Karpas-422 (cell line): ENCODE data around the gene MED13L. TPM values are rescaled to one million over a fixed set of nuclear protein-coding genes. Genes with fewer than 3 reads are reported as not detected.

Experiments used
- DNase-seq: peaks from one replicate; pipeline ENCODE4 v3.0.0-alpha.2; 2015
- H2AFZ ChIP-seq: fragments of 200-600 bp; sonication (generic); 2 replicates; pipeline ENCODE4 v1.6.1; 2014; ENCODE audit warnings: antibody characterized with exemption, low read length, mixed read lengths
- H3K27ac ChIP-seq: fragments of 200-600 bp; sonication (generic); 2 replicates; pipeline ENCODE4 v1.5.1; 2014; ENCODE audit warnings: mild to moderate bottlenecking, low read length, moderate library complexity
- H3K27me3 ChIP-seq: fragments of 200-600 bp; sonication (generic); 2 replicates; pipeline ENCODE4 v1.6.1; 2014; ENCODE audit warnings: low read length, mixed read lengths
- H3K36me3 ChIP-seq: fragments of 200-600 bp; sonication (generic); 2 replicates; pipeline ENCODE4 v1.6.1; 2014; ENCODE audit warnings: low read length, mixed read lengths; ENCODE audit not compliant: insufficient read depth
- H3K4me1 ChIP-seq: fragments of 200-600 bp; sonication (generic); 2 replicates; pipeline ENCODE4 v1.6.1; 2014; ENCODE audit warnings: mild to moderate bottlenecking, low read length, mixed read lengths
- H3K4me2 ChIP-seq: fragments of 200-600 bp; sonication (generic); 2 replicates; pipeline ENCODE4 v1.6.1; 2014; ENCODE audit warnings: low read length, low read depth, mild to moderate bottlenecking; ENCODE audit not compliant: poor library complexity, severe bottlenecking
- H3K4me3 ChIP-seq: fragments of 200-600 bp; sonication (generic); 2 replicates; pipeline ENCODE4 v1.5.1; 2014; ENCODE audit warnings: mild to moderate bottlenecking, antibody characterized with exemption, low read length, mixed read lengths
- H3K79me2 ChIP-seq: fragments of 200-600 bp; sonication (generic); 2 replicates; pipeline ENCODE4 v1.6.1; 2014; ENCODE audit warnings: mild to moderate bottlenecking, low read length, mixed read lengths
- H3K9ac ChIP-seq: fragments of 200-600 bp; sonication (generic); 2 replicates; pipeline ENCODE4 v1.6.0; 2014; ENCODE audit warnings: low read length
- H3K9me2 ChIP-seq: fragments of 200-600 bp; sonication (generic), shearing (Covaris generic); replicated peaks from 2 replicates; pipeline ENCODE4 v1.6.0; 2014; ENCODE audit warnings: mild to moderate bottlenecking, low read length, moderate library complexity; ENCODE audit not compliant: insufficient read depth
- H3K9me3 ChIP-seq: fragments of 300-700, 200-600 bp; sonication (generic); 2 replicates; pipeline ENCODE4 v1.6.1; 2014; ENCODE audit warnings: low read length, mixed read lengths
- H4K20me1 ChIP-seq: fragments of 200-600 bp; sonication (generic); 2 replicates; pipeline ENCODE4 v1.6.1; 2014; ENCODE audit warnings: mild to moderate bottlenecking, antibody characterized with exemption, low read length, low read depth; ENCODE audit not compliant: insufficient read depth
- total RNA-seq: library from RNA; depleted of rRNA; stranded (reverse); fragments of >200 nt; shearing (Covaris generic); gene quantifications from 2 replicates; pipeline ENCODE4 v1.2.3, GENCODE V29; 2014; ENCODE audit warnings: low replicate concordance

MED13L gene
- total RNA-seq, 1 experiment from 2014 or later, result 37.5 TPM

GRCh38 chr12:115973066-115973465 lies 304.4 kb downstream of the MED13L start:
- H3K9ac ChIP-seq, result no peak overlapping the region
- H3K9me3 ChIP-seq, result no peaks in the 10 kb centered on the region
- H3K4me2 ChIP-seq, result no peak overlapping the region
- no peak for DNase-seq
- no peaks in the 10 kb centered on the region for H3K9me2 ChIP-seq
- no peak overlapping the region for H3K4me3 ChIP-seq
- no peak overlapping the region for H2AFZ ChIP-seq
- no peaks in the 10 kb centered on the region for H3K4me1 ChIP-seq
- H4K20me1 ChIP-seq, result no peaks in the 10 kb centered on the region
- no peaks in the 10 kb centered on the region for H3K27me3 ChIP-seq
- H3K27ac ChIP-seq, result no peak overlapping the region
- H3K79me2 ChIP-seq, result no peaks in the 10 kb centered on the region
- H3K36me3 ChIP-seq, result no peaks in the 10 kb centered on the region

- no peak overlapping the region for H3K4me3 ChIP-seq
These were observed 305.3 kb downstream of the MED13L start for GRCh38 chr12:115972241-115972640.

GRCh38 chr12:115968211-115968610 lies 309.3 kb downstream of the MED13L start:
- H3K27me3 ChIP-seq, result no peaks in the 10 kb centered on the region
- no peak for DNase-seq
- no peak overlapping the region for H3K27ac ChIP-seq
- H2AFZ ChIP-seq, result no peak overlapping the region
- no peak overlapping the region for H3K4me2 ChIP-seq
- H3K79me2 ChIP-seq, result no peaks in the 10 kb centered on the region
- H3K9me2 ChIP-seq, result no peaks in the 10 kb centered on the region
- H3K9ac ChIP-seq, result no peak overlapping the region
- H3K36me3 ChIP-seq, result no peaks in the 10 kb centered on the region
- no peaks in the 10 kb centered on the region for H4K20me1 ChIP-seq
- H3K4me3 ChIP-seq, result no peak overlapping the region
- no peaks in the 10 kb centered on the region for H3K9me3 ChIP-seq
- H3K4me1 ChIP-seq, result no peaks in the 10 kb centered on the region

More at GRCh38 chr12:115972241-115972640, 305.3 kb downstream of the MED13L start:
- Histone ChIP-seq H3K27ac (no peak overlapping the region), H2AFZ (no peak overlapping the region), H4K20me1 (no peaks in the 10 kb centered on the region), H3K9me3 (no peaks in the 10 kb centered on the region), H3K4me2 (no peak overlapping the region), H3K9ac (no peak overlapping the region), H3K79me2 (no peaks in the 10 kb centered on the region), H3K27me3 (no peaks in the 10 kb centered on the region), H3K36me3 (no peaks in the 10 kb centered on the region), H3K9me2 (no peaks in the 10 kb centered on the region), H3K4me1 (no peaks in the 10 kb centered on the region)
- no peak for DNase-seq

- Histone ChIP-seq H3K4me2 (no peak overlapping the region), H3K4me3 (no peak overlapping the region), H3K36me3 (no peaks in the 10 kb centered on the region), H3K9me2 (no peaks in the 10 kb centered on the region), H3K79me2 (no peaks in the 10 kb centered on the region), H3K9ac (no peak overlapping the region), H3K27ac (no peak overlapping the region), H3K9me3 (no peaks in the 10 kb centered on the region), H4K20me1 (no peaks in the 10 kb centered on the region), H3K4me1 (no peaks in the 10 kb centered on the region), H3K27me3 (no peaks in the 10 kb centered on the region), H2AFZ (no peak overlapping the region)
- DNase-seq, result no peak
These were observed 311.1 kb downstream of the MED13L start for GRCh38 chr12:115966376-115966775.

- H3K27ac ChIP-seq, result no peak overlapping the region
- DNase-seq, result no peak
- no peaks in the 10 kb centered on the region for H3K9me3 ChIP-seq
- no peaks in the 10 kb centered on the region for H4K20me1 ChIP-seq
- H2AFZ ChIP-seq, result no peak overlapping the region
- no peaks in the 10 kb centered on the region for H3K4me1 ChIP-seq
- H3K36me3 ChIP-seq, result no peaks in the 10 kb centered on the region
- H3K79me2 ChIP-seq, result no peaks in the 10 kb centered on the region
- H3K9me2 ChIP-seq, result no peaks in the 10 kb centered on the region
- no peak overlapping the region for H3K4me2 ChIP-seq
- H3K27me3 ChIP-seq, result no peaks in the 10 kb centered on the region
- H3K9ac ChIP-seq, result no peak overlapping the region
- H3K4me3 ChIP-seq, result no peak overlapping the region
These were observed 312.9 kb downstream of the MED13L start for GRCh38 chr12:115964626-115965025.

- no peaks in the 10 kb centered on the region for H3K27me3 ChIP-seq
- no peak for DNase-seq
- no peaks in the 10 kb centered on the region for H3K79me2 ChIP-seq
- H3K4me1 ChIP-seq, result no peaks in the 10 kb centered on the region
- no peak overlapping the region for H3K9ac ChIP-seq
- no peaks in the 10 kb centered on the region for H3K9me3 ChIP-seq
- H3K4me2 ChIP-seq, result no peak overlapping the region
- no peak overlapping the region for H3K27ac ChIP-seq
- H2AFZ ChIP-seq, result no peak overlapping the region
- H3K9me2 ChIP-seq, result no peaks in the 10 kb centered on the region
- no peaks in the 10 kb centered on the region for H3K36me3 ChIP-seq
- no peaks in the 10 kb centered on the region for H4K20me1 ChIP-seq
- no peak overlapping the region for H3K4me3 ChIP-seq
These were observed 313.3 kb downstream of the MED13L start for GRCh38 chr12:115964214-115964613.

- no peak overlapping the region for H3K9ac ChIP-seq
- no peaks in the 10 kb centered on the region for H3K4me1 ChIP-seq
- H3K4me3 ChIP-seq, result no peak overlapping the region
- no peaks in the 10 kb centered on the region for H4K20me1 ChIP-seq
- H3K9me3 ChIP-seq, result no peaks in the 10 kb centered on the region
- no peaks in the 10 kb centered on the region for H3K27me3 ChIP-seq
- H3K79me2 ChIP-seq, result no peaks in the 10 kb centered on the region
- no peaks in the 10 kb centered on the region for H3K9me2 ChIP-seq
- no peaks in the 10 kb centered on the region for H3K36me3 ChIP-seq
- no peak for DNase-seq
- no peak overlapping the region for H3K4me2 ChIP-seq
- H2AFZ ChIP-seq, result no peak overlapping the region
- H3K27ac ChIP-seq, result no peak overlapping the region
These were observed 315.3 kb downstream of the MED13L start for GRCh38 chr12:115962216-115962615.

- Histone ChIP-seq H3K27me3 (no peaks in the 10 kb centered on the region), H3K4me2 (no peak overlapping the region), H3K9ac (no peak overlapping the region), H3K9me2 (no peaks in the 10 kb centered on the region), H3K36me3 (no peaks in the 10 kb centered on the region), H3K79me2 (no peaks in the 10 kb centered on the region), H3K4me3 (no peak overlapping the region), H3K27ac (no peak overlapping the region), H4K20me1 (no peaks in the 10 kb centered on the region), H3K4me1 (no peaks in the 10 kb centered on the region), H3K9me3 (no peaks in the 10 kb centered on the region), H2AFZ (no peak overlapping the region)
- DNase-seq, result no peak
These were observed 316.4 kb downstream of the MED13L start for GRCh38 chr12:115960868-115961802.
